Nucleus accumbens (tissue), 56 donors: ENCODE measurements around the gene LY9.
"Not testable (repeated sequence)": the region's sequence is repeated elsewhere in the genome, so short reads cannot be mapped to it uniquely, and the experiment has no call there.

Experiments used
- DNase-seq, 56 donors: peaks; one replicate each; lab custom pipeline; 2025; lab: John Stamatoyannopoulos, UW

The LY9 gene

DNA sequence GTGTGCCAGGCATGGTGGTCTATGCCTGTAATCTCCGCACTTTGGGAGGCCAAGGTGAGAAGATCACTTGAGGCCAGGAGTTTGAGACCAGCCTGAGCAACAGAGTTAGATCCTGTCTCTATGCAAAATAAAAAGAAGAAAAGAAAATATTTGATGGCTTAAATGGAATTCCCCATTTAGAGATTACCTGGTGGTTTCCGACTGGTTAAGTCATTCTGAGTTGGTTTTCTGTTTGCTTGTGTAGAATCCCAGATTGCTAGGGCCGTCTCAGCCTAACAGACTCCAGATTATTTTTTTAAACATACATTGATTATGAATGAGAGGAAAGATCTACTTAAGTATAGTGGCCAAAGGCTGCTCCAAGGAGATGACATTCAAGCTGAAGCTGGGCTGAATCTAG, 22.9 kb upstream of the LY9 start:
- DNase-seq, result no peak

DNA sequence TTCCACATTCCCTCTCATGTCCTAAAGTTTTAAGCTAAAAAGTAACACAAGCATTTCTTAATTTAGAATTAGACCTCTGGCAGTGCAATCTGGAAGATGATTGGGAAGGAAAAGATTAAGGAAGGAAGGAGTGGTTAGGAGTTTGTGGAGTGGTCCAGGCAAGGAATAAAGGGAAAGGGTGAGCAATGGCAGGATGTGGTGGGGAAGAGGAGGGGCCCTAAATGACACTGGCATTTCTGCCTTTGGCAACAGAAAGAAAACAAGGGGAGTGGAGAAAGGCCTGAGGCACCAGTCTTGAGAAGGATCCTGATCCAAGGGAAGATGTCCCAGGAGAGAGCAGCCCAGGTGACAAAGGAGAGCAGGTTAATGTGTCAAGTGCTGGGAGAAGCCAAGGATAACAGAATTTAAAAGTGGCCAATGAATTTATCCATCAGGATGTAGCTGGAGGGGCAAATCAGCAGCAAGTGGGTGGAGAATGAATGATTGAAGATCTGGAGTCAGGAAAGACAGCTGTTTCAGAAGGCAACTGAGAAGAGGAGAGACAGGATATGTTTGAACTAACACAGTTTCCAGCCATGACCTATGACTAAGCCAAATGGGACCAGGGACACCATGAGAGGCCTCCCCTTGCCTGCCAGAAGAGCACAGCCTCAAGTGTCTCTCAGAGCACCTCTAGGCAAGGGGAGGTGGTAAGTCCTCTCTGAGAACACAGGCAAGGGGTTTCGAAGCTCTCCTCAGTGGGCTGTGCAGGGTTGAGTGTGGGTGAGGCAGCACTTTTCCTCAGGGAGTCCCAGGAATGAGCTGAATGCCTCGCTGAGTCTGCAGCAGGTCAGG, 20.9 kb upstream of the LY9 start:
- DNase-seq, result no peak

DNA sequence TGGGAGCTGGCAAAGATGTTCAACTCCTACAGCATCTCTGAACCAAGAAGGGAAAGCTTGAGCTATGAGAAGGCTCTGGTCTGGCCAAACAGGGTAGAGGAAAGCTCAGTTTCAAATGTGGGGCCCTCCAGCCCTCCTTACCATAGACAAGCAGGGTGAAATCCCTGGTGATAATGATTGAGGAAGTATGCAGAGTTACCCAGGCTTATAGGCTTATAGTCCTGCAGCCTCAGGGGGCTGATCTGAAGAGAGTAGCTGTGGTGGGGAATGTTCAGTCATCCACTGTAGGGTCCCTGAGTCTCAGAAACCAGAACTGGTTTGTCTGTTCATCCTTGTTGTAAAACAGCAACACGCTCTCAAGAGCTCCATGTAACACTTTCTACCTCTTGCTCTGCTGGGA, 19.8 kb upstream of the LY9 start:
- DNase-seq, result no peak

DNA sequence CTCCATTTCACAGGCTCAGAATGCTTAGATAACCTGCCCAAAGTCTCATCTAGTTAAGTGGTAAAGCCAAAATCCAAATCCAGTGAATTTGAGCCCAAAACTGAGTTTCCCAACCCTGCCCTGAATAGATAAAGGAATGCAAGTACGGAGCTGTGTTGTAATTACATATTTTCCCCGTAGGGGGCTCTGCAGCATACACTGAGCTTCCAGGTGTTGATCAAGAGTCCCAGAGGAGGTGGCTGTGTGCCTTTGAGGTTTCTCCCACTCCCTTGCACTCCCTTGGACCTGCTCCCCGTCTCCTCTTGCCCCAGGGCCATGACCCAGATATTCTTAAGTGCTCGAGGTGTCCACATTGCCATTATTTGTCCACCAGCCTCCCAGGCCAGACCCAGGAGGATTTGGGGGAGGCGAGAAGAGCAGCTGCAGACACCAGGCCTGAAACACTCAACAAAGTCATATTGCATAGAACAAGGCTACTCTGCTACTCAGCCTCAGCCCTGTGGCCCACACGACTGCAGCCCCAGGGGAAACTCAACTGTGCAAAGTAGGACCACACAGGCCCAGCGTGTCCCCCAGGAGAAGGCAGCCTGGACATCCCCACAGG, 18.4 kb upstream of the LY9 start:
- DNase-seq, result no peak

DNA sequence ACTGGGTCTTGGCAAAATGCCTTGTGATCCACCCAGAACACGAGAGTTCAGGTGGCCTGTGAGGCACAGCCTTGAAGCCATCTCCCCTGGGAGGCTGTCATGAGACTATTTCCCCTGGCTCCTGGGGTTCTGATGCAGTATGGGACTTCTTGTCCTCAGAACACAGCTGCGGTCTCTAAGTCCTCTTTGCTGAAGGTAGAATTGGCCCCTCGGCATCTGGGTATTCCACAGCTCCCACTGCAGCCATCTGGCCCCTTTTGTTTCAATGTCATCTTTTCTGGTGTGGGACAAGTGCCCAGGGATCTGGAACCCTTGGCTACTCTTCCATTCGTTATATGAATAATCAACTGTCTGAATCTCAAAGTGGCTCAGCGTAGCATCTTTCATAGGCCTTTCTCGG, 17.0 kb upstream of the LY9 start:
- DNase-seq, result no peak

DNA sequence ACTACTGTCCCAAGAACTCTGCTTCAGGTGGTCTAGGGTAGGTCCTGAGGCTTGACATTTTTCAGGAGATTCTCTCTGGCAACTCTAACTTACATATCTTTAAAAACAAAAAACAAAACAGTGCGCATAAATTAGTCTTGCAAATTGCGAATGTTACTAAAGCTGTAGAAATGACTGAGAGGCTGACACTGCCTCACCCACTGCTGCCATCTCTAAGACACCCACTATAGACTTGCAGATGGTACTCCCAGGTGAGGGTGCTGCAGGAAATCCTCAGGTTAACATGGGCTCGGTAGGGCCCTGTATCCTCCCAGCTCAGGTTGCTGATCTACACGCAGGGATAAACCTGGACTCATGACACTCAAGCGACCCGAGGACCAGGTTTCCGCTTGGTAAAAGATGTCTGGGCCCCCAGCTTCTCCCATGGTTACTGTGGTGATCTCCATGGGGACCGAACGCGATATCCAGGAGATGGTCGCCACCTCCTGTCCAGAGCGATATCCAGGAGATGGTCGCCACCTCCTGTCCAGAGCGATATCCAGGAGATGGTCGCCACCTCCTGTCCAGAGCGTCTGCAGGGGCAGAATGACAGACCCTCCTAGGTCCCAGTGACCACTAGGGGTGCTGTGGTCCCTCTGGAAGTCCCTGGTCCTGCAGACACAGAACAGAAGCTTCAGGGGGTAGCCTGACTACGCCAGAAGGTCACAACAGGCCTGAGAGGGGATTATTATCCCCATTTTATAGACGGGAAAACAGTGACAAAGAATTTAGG, 16.2 kb upstream of the LY9 start:
- DNase-seq, result no peak

DNA sequence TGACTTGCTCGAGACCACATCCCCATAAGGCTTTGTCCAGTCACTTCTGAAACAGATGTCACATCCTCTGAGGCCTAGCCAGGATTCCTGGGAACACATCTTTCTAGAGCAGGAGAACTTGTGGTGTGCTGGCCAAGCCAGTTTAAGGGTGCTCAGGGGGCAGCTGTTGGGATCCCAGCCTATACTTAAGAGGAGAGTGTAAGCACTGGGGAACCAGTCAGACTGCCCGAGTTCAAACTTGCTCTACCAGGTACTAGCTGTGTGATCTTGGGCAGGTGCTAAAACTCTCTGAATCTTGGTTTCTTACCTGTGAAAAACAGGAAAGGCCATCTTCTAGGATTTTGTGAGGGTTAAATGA, 15.6 kb upstream of the LY9 start:
- DNase-seq, result no peak

DNA sequence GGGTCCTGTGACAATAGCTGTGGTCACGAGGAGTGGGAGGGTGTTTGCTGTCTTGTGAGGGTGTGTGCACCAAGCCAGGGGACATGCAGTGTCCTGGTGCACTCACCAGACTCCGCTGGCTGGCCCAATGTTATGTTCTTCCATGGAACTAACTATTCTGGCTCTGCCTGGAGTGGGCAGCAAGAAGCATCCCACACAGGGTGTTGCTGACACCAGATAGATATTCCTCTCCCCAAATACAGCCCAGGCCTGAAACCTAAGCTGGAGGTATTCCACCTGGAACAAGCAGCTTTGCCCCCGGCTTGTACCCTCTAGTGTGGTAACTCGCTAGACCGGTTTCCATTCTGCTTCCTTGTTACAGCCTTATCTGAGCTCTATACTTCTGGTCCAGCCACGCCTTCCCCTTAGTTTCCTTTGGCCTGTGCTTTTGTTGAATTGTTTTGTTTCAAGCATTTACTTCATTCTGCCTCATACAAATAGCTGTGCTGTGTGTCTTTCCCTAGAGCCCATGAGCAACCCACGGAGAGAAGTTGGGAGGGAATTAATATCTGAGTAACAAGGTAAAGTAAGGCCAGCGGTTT, 14.7 kb upstream of the LY9 start:
- no peak for DNase-seq

DNA sequence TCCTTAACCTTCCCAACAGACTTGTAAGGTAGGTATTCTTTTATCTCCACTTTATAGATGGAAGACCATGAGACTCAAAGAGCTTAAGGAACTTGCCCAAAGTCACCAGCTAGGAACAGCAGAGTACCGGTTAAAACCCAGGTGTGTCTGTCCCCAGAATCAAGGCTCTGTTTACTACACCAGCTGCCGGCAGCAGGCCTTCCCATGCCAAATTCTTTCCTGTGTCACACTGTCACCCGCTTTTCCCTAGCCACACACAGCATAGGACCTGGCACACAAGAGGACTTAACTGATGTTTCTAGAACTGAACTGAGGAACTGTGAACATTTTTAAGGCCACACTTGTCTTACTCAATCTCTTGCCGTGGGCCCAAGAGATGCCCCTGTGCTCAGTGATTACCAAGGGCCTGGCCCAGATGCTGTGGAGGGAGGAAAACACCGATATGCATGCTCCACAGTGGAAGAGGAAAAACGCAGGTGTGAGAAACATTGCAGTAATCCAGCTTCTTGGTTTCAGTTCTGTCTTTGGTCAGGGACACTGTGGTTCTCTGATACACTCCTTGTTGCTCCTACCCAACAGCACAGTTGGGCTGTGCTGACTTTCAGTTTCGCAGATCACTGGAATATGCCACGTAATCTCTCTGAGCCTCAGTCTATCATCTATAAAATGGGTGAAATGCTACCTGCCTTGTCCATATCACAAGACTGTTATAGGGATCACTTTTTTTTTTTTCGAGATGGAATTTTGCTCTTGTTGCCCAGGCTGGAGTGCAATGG, 13.9 kb upstream of the LY9 start:
- DNase-seq, result no peak

DNA sequence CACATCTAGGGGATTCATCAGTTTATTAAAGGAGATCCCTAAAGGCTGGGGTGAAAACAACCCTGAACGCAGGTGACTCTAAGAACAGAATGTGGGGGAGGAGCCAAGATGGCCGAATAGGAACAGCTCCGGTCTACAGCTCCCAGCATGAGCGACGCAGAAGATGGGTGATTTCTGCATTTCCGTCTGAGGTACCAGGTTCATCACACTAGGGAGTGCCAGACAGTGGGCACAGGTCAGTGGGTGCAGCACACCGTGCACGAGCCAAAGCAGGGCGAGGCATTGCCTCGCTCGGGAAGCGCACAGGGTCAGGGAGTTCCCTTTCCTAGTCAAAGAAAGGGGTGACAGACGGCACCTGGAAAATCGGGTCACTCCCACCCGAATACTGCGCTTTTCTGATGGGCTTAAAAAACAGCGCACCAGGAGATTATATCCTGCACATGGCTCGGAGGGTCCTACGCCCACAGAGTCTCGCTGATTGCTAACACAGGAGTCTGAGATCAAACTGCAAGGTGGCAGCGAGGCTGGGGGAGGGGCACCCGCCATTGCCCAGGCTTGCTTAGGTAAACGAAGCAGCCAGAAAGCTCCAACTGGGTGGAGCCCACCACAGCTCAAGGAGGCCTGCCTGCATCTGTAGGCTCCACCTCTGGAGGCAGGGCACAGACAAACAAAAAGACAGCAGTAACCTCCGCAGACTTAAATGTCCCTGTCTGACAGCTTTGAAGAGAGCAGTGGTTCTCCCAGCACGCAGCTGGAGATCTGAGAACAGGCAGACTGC, 12.8 kb upstream of the LY9 start:
- not testable (repeated sequence) for DNase-seq

DNA sequence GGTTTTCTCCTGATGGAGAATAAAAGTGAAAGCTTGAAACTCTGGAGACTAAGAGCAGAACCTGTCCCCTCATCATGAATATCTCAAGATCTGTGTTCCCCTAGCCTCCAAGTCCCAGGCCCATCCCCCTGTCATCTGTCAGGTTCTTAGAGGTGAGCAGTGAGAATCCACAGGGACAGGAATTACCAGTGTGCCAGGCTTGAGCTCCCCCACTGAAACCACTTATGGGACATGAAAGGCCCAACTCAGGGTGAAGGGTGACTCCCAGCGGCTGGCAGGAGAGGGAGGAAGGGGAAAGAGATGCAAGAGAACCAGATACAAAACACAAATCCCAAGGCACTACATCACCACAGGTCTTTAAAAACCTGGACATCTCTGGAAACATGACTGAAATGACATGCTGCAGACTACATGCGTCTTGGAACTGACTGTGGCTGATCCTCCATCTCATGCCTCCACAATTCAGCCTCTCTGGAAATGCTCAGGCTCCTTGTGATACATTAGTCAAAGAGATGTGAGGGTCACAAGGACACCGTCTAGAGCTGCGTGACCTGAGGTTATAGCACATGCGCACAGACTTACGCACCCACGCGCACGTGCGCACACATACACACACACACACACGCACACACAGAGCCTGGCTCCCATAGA, 6.8 kb upstream of the LY9 start:
- DNase-seq, result no peak

DNA sequence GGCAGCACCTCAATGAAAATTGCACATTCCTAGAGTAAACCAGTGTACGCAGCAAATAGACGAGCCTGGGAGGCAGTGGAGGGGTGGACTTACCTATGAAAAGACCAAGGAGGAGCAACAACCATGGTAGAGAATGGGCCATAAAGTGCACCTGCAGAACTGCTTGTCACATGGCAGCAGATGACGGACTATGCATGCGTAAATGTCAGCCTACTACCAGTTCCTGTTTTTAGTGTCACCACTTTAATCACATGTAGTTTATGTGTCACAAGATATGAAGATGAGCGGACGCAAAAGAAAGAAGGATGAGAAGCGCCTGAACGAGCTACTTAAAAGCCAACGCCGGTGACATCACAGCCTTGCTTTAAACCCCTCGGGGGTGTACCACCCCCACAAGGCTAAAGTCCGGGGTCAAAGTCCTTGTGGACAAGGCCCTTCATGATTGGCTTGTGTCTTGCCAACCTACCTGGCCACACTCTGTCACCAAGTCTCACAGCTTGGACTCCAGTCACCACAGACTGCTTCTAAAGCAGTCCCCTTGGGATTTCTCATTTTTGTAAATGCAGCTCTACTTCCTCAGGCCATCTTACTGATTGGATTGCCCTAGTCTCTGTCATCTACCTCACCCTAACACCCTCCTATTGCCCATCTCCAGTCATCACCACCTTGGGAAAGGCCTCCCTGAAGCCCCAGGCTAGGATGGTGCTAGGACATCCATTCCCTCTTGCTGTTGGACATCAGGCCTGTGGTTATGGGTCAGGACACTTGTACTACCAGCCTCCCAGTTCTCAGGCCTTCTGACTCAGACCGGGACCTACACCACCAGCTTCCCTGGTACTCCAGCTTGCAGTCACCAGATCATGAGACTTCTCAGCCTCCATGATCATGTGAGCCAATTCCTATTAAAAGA, 6.0 kb upstream of the LY9 start:
- DNase-seq, result no peak

DNA sequence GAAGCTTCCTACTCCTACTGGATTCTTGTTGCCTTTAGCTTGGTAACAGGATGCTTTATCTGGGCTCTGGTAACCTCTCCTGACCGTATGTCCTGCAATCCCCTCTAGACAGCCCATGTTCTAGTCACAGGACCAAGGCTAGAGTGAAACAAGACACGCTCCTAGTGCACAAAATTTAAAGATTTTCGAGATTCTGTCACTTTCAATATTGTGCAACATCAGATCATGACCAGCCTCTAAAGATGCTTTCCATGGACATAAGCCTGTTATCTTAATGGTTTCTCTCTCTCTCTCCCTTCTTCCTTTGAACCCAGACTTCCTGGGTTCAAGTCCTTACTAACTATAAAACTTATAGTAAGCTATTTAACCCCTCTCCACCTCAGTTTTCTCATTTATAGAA, 1.6 kb upstream of the LY9 start:
- no peak for DNase-seq

DNA sequence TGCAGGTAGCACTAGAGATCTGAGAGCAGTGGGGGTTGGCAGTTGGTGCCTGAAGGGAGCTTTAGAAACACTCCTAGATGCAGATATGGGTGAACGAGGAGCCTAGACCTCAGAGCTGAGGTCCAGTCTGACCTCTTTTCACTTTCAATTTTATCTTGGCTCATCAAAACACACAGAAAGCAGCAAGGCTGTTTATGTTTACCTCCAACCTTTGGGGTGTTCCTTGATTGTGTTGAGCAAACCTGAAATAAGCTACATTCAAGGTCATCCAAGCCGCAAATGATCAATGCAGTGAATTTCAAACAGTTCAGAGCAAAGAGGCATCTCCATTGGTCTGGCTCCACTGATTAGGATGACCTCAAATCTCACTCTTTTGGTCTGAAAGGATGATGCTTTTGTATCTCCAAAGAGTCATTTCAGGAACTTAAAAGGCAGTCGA, 1.3 kb downstream of the LY9 start:
- no peak for DNase-seq

DNA sequence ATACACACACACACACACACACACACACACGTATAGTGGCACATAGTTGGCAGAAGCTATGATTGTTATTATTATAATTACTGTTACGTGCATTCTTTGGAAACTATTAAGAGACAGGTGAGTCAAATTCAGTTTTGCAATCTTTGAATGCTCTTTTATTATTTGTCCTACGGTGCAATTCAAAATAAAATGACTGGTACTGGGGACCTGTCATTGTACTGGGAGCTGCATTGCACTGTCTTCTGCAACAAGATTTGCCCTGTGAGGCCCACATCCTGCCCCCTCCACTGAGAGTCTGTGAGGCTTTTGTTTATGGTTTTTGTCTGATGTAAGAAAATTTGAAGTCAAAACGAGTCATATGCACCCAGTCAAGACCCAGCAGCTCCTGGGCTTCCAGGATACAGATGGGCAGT, 1.9 kb downstream of the LY9 start:
- no peak for DNase-seq

DNA sequence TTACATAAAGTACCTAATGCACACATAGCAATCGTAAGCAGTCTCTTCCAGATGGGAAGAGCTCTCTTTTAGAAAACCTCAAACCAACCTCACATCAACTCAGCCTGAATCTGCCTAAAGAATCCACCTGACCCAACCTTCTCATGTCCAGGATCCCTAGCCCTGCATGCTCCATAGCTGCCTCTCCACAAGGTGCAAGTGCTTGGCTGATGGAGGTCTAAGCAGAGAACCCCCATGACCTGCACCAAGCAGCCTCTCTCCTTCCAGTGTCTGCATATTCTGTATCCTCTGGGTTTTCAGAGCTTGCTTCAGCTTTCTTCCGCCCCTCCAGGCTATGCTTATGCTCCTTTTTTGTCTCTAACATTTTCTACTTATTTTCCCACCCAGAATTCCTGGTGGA, 2.5 kb downstream of the LY9 start:
- DNase-seq, result no peak

DNA sequence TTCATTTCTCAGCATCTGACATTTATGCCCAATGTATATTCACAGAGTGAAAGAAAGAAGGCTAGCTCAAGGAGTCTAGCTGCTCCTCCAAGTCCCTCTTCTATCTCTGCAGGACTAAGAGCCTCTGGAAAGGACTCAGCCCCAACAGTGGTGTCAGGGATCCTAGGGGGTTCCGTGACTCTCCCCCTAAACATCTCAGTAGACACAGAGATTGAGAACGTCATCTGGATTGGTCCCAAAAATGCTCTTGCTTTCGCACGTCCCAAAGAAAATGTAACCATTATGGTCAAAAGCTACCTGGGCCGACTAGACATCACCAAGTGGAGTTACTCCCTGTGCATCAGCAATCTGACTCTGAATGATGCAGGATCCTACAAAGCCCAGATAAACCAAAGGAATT, 3.7 kb downstream of the LY9 start:
- no peak for DNase-seq

DNA sequence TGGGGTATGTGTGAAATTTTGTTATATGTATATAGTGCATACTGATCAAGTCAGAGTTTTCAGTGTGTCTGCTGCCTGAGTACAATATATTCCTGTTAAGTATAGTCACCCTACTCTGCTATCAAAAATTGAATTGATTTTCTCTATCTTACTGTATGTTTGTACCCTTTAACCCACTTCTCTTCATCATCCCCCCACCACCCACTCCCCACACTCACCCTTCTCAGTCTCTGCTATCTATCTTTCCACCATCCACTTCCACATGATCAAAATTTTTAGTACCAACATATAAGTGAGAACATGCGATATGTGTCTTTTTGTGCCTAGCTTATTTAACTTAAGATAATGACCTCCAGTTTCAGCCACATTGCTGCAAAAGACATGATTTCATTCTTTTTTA, 4.2 kb downstream of the LY9 start:
- no peak for DNase-seq
